CD14-positive monocyte (primary cell): ENCODE measurements around the gene DOCK8. TPM values are rescaled to one million over a fixed set of nuclear protein-coding genes. Genes with fewer than 3 reads are reported as not detected.
A peak's percentile ranks its signal among the peaks of the same experiment; 100 is the strongest.

ENCODE experiments used
- DNase-seq, 3 donors: peaks; one replicate each; pipeline ENCODE4 v3.0.0-alpha.2; 2011 to 2022
- H2AFZ ChIP-seq: 2 replicates; pipeline ENCODE4 v1.6.0; 2012; ENCODE audit warnings: mild to moderate bottlenecking, low read depth, low read length, inconsistent platforms; ENCODE audit not compliant: insufficient read depth, poor library complexity, severe bottlenecking
- H3K27ac ChIP-seq, 2 donors: 1 replicate in 1 of 2; 2 replicates in 1 of 2; pipeline ENCODE4 v1.5.1; 2012 to 2013; ENCODE audit warnings: low read length in 2 of 2, control low read depth in 1 of 2, inconsistent platforms in 1 of 2, low read depth in 1 of 2, mild to moderate bottlenecking in 1 of 2
- H3K27me3 ChIP-seq, 2 donors: one replicate each; pipeline versions ENCODE4 v1.6.0 to v1.6.1; 2011 to 2013; ENCODE audit warnings: low read length in 2 of 2; ENCODE audit not compliant: control insufficient read depth in 2 of 2, insufficient read depth in 2 of 2
- H3K36me3 ChIP-seq, 2 donors: replicated peaks in 1 of 2; 1 replicate in 1 of 2; 2 replicates in 1 of 2; pipeline versions ENCODE4 v1.5.1 to v1.6.1; 2012 to 2013; ENCODE audit warnings: low read length in 2 of 2, control low read depth in 1 of 2, inconsistent platforms in 1 of 2, mild to moderate bottlenecking in 1 of 2; ENCODE audit not compliant: insufficient read depth in 2 of 2, control insufficient read depth in 1 of 2
- H3K4me1 ChIP-seq, 2 donors: 1 replicate in 1 of 2; 2 replicates in 1 of 2; pipeline versions ENCODE4 v1.5.1 to v1.6.1; 2012 to 2013; ENCODE audit warnings: low read length in 2 of 2, control low read depth in 1 of 2, inconsistent platforms in 1 of 2, mild to moderate bottlenecking in 1 of 2, moderate library complexity in 1 of 2; ENCODE audit not compliant: insufficient read depth in 2 of 2, control insufficient read depth in 1 of 2
- H3K4me2 ChIP-seq: replicated peaks from 2 replicates; pipeline ENCODE3; 2012; ENCODE audit warnings: low read length, moderate library complexity, mild to moderate bottlenecking; ENCODE audit not compliant: poor library complexity, severe bottlenecking; ENCODE audit errors: extremely low read depth
- H3K4me3 ChIP-seq, 3 experiments: fragments of 200-600 bp in 1 of 3; sonication (generic) in 1 of 3; replicated peaks in 1 of 3; 1 replicate in 2 of 3; 2 replicates in 1 of 3; pipeline ENCODE4 v1.5.1; 2011 to 2013; ENCODE audit warnings: low read length in 3 of 3, mild to moderate bottlenecking in 3 of 3, control low read depth in 2 of 3, low read depth in 2 of 3, inconsistent platforms in 1 of 3, moderate library complexity in 1 of 3
- H3K79me2 ChIP-seq: 2 replicates; pipeline ENCODE4 v1.6.0; 2012; ENCODE audit warnings: mild to moderate bottlenecking, control low read depth, inconsistent platforms, low read length, moderate library complexity; ENCODE audit not compliant: insufficient read depth
- H3K9ac ChIP-seq: 2 replicates; pipeline ENCODE4 v1.6.0; 2017; ENCODE audit warnings: low read length, mild to moderate bottlenecking; ENCODE audit not compliant: insufficient read depth, poor library complexity, severe bottlenecking
- H3K9me3 ChIP-seq, 2 donors: replicated peaks in 1 of 2; 1 replicate in 1 of 2; 2 replicates in 1 of 2; pipeline versions ENCODE4 v1.5.1 to v1.6.1; 2012 to 2013; ENCODE audit warnings: low read length in 2 of 2, control low read depth in 1 of 2; ENCODE audit not compliant: control insufficient read depth in 1 of 2, insufficient read depth in 1 of 2
- H4K20me1 ChIP-seq: 2 replicates; pipeline ENCODE4 v1.6.0; 2012; ENCODE audit warnings: mild to moderate bottlenecking, low read length, control low read depth, moderate library complexity; ENCODE audit not compliant: insufficient read depth
- H3K27ac Mint-ChIP-seq, 7 donors: one replicate each; pipeline ENCODE4 v1.8.0; 2020; ENCODE audit warnings: mild to moderate bottlenecking in 7 of 7, mixed read lengths in 7 of 7, moderate library complexity in 6 of 7, inconsistent platforms in 2 of 7
- H3K27me3 Mint-ChIP-seq, 3 donors: one replicate each; pipeline ENCODE4 v1.8.0; 2021 to 2022; ENCODE audit warnings: low read depth in 3 of 3, mild to moderate bottlenecking in 3 of 3, mixed read lengths in 3 of 3, moderate library complexity in 3 of 3, inconsistent platforms in 1 of 3
- H3K36me3 Mint-ChIP-seq, 2 donors: one replicate each; pipeline ENCODE4 v1.8.0; 2020; ENCODE audit warnings: mixed read lengths in 2 of 2, inconsistent platforms in 1 of 2, mild to moderate bottlenecking in 1 of 2
- H3K4me1 Mint-ChIP-seq: one replicate; pipeline ENCODE4 v1.8.0; 2020; ENCODE audit warnings: mild to moderate bottlenecking, mixed read lengths
- H3K4me3 Mint-ChIP-seq, 2 donors: one replicate each; pipeline ENCODE4 v1.8.0; 2020; ENCODE audit warnings: mild to moderate bottlenecking in 2 of 2, mixed read lengths in 2 of 2, moderate library complexity in 1 of 2
- H3K9me3 Mint-ChIP-seq, 7 donors: one replicate each; pipeline ENCODE4 v1.8.0; 2020 to 2022; ENCODE audit warnings: mixed read lengths in 7 of 7, mild to moderate bottlenecking in 6 of 7, moderate library complexity in 6 of 7, inconsistent platforms in 2 of 7
- CTCF ChIP-seq: fragments of 200-600 bp; IDR thresholded peaks from one replicate; pipeline ENCODE4 v1.8.0; 2022; ENCODE audit warnings: antibody characterized with exemption, mild to moderate bottlenecking
- WGBS: methylation state at CpG from one replicate; pipeline ENCODE4 v1.1.5; 2013; ENCODE audit warnings: missing lambda C conversion rate; ENCODE audit not compliant: insufficient coverage; 5-methylcytosine and 5-hydroxymethylcytosine counted together
- intact Hi-C, 2 donors: fragments of 100-400 bp; cut with micrococcal nuclease; formaldehyde crosslinking; loops; one replicate each; pipeline versions ENCODE4 v1.15.0 to v1.15.1; 2023
- polyA plus RNA-seq, 3 donors: library from polyadenylated mRNA; depleted of rRNA in 1 of 3; unstranded in 2 of 3; stranded (reverse) in 1 of 3; fragments of 300-500 nt in 2 of 3; fragments of >200 nt in 1 of 3; fragmentation: Illumina TruSeq in 2 of 3; gene quantifications; 1 replicate in 2 of 3; 2 replicates in 1 of 3; pipeline ENCODE4 v1.2.3, GENCODE V29; 2012 to 2021

DOCK8 gene
- polyA plus RNA-seq, 3 donors: 46.8 to 100 (median 95.4) TPM

GRCh38 chr9:385818-386398 is 171.2 kb downstream of the DOCK8 start:
- Mint-ChIP-seq H3K27me3 (no peaks in the 10 kb centered on the region), H3K27ac (peak overlapping the region in 1 of 7 donors; percentile 50), H3K36me3 (peaks cover 76 to 98% of the 10 kb centered on the region in 2 donors), H3K9me3 (no peaks in the 10 kb centered on the region), H3K4me3 (no peak overlapping the region), H3K4me1 (no peaks in the 10 kb centered on the region)
- 96% methylated on average over 4 of the region's 9 CpGs for WGBS
- no peak for DNase-seq
- Histone ChIP-seq H2AFZ (no peak overlapping the region), H3K27ac (no peak overlapping the region), H3K27me3 (no peaks in the 10 kb centered on the region), H3K79me2 (no peaks in the 10 kb centered on the region), H3K9ac (no peak overlapping the region), H3K4me3 (no peak overlapping the region), H3K9me3 (no peaks in the 10 kb centered on the region), H3K4me1 (no peaks in the 10 kb centered on the region), H3K36me3 (peaks cover 95 to 98% of the 10 kb centered on the region in 2 donors), H4K20me1 (peaks cover 93% of the 10 kb centered on the region), H3K4me2 (no peak overlapping the region)
- intact Hi-C loops: loop anchor here in 1 of 2 donors (10.0 kb wide), 1 partner anchor 49 kb away; no protein-coding TSS in a partner anchor
- peak; percentile 58 for TF ChIP-seq CTCF

DNA sequence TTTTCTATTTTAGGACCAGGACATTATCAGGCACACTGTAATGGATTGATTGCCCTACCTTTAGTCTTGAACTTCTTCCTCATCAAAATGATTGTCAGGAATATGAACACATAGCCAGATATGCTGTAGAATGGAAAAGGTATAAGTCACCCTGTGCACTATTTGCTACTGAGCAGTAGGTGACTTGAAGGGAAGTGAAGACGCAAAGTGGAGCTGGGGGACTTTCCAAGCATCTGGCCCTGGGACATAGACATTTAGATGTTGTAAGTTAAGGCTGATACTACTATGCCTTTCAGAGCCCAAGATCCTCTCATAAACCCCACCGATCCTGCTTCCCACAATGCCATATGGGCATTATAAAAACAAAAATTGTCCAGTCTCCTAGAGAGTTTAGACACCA is 174.5 kb downstream of the DOCK8 start:
- Mint-ChIP-seq H3K27me3 (peaks cover 0 to 1% (median 0%) of the 10 kb centered on the region in 3 donors), H3K4me3 (no peak overlapping the region), H3K4me1 (no peaks in the 10 kb centered on the region), H3K36me3 (peaks cover 84 to 98% of the 10 kb centered on the region in 2 donors), H3K9me3 (no peaks in the 10 kb centered on the region), H3K27ac (peak overlapping the region in 2 of 7 donors; percentile 12 to 78)
- Histone ChIP-seq H3K4me1 (no peaks in the 10 kb centered on the region), H3K4me3 (no peak overlapping the region), H3K36me3 (peaks cover 97 to 98% of the 10 kb centered on the region in 2 donors), H3K4me2 (no peak overlapping the region), H3K27ac (no peak overlapping the region), H4K20me1 (peaks cover 92% of the 10 kb centered on the region), H3K27me3 (no peaks in the 10 kb centered on the region), H3K9me3 (no peaks in the 10 kb centered on the region), H3K79me2 (no peaks in the 10 kb centered on the region), H3K9ac (no peak overlapping the region), H2AFZ (no peak overlapping the region)
- 100% methylated on average over 1 of the region's 2 CpGs for WGBS
- intact Hi-C loops: loop anchor here in 1 of 2 donors (10.0 kb wide), 1 partner anchor 46 kb away; no protein-coding TSS in a partner anchor
- TF ChIP-seq CTCF: no peak
- no peak for DNase-seq
